ENCODE data around the gene CACNA2D3.

DNA sequence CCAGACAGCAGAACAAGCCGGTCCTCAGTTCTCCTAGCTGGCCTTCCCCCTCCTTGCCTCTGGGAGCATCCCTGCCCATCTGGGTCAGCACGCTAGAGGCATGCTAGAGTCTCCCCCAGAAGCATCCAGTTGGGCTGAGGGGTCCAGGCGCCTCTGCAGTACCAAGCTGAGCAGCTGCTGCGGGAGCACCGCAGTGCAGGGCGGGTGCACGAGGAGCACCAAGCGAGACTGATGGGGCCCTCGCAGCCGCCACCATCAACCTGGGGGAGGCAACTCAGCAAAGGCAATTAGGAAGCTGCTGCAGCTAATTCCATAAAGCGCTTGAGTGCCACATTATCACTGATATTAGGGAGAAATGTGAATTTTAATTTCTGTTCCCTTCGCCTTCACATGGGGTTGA lies 12.4 kb downstream of the CACNA2D3 start:
- TF ChIP-seq CTCF (IDR thresholded peaks at IDR 0.05) (no peak), POLR2A (IDR thresholded peaks at IDR 0.05) (no peak), POLR2AphosphoS5 (IDR thresholded peaks at IDR 0.05) (no peak)

Measured in transverse colon (tissue), 4 donors.